ENCODE measurements around the gene ZNF786.
"Not testable (repeated sequence)": the region's sequence is repeated elsewhere in the genome, so short reads cannot be mapped to it uniquely, and the experiment has no call there.

ZNF786 gene, protein sequence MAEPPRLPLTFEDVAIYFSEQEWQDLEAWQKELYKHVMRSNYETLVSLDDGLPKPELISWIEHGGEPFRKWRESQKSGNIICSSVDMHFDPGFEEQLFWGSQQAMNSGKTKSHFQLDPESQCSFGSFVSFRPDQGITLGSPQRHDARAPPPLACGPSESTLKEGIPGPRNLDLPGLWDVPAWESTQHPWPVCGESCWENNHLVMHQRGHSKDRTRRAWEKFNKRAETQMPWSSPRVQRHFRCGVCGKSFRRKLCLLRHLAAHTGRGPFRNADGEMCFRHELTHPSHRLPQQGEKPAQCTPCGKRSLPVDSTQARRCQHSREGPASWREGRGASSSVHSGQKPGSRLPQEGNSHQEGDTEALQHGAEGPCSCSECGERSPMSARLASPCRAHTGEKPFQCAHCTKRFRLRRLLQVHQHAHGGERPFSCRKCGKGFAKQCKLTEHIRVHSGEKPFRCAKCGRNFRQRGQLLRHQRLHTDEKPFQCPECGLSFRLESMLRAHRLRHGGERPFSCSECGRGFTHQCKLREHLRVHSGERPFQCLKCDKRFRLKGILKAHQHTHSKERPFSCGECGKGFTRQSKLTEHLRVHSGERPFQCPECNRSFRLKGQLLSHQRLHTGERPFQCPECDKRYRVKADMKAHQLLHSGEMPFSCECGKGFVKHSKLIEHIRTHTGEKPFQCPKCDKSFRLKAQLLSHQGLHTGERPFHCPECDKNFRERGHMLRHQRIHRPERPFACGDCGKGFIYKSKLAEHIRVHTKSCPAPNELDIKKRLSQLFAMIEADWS

DNA sequence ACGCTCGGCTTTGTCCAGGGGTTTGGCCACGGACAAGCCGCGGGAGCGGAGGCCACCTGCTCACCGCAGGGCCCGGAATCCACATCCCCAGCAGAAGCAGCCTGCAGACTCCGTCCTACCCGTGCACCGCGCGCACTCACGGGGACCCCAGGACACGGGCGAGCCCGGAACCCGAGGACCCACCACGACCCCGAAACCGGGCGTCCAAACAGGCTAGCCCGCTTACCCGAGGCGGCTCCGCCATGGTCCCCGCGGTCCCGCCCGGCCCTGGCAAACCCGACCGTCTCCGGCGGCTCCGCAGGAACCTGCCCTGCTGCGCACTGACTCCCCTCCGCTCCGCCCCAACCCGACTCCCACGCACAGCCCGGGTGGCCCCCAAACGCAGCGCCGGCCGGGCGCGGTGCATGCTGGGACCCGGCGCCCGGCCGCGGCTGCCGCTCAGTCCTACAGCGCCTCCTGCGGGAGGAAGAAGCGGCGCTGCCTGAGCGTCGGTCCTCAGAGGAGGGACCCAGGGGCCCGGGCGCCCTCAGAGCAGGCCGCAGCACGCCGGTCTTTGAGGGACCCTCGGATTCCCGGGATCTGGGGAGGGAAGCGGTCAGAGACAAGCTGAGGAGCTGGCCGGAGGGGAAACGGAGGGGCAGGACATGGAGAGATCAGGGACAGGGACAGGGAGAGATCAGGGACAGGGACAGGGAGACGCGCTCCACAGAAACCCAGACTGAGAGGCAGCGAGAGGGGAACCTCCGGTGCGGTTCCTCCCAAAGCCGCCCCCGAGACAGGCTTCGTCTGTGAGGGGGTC lies at the start of gene ZNF786:
Gene ZNF786, minus strand, starts transcription at position 322 of the 799 bp plus-strand sequence. Its CDS starts 78 bp downstream, at position 244.
- peak; percentile 93 for DNase-seq

- DNase-seq, result no peak
Measured at GRCh38 chr7:149136118-149136517, 45.6 kb upstream of the ZNF786 start.

- no peak for DNase-seq
Measured at GRCh38 chr7:149133028-149133710, 42.7 kb upstream of the ZNF786 start.

- DNase-seq, result no peak
Measured at GRCh38 chr7:149130572-149131198, 40.2 kb upstream of the ZNF786 start.

- peak; percentile 63 for DNase-seq
Measured at GRCh38 chr7:149126662-149127266, 36.2 kb upstream of the ZNF786 start.

DNA sequence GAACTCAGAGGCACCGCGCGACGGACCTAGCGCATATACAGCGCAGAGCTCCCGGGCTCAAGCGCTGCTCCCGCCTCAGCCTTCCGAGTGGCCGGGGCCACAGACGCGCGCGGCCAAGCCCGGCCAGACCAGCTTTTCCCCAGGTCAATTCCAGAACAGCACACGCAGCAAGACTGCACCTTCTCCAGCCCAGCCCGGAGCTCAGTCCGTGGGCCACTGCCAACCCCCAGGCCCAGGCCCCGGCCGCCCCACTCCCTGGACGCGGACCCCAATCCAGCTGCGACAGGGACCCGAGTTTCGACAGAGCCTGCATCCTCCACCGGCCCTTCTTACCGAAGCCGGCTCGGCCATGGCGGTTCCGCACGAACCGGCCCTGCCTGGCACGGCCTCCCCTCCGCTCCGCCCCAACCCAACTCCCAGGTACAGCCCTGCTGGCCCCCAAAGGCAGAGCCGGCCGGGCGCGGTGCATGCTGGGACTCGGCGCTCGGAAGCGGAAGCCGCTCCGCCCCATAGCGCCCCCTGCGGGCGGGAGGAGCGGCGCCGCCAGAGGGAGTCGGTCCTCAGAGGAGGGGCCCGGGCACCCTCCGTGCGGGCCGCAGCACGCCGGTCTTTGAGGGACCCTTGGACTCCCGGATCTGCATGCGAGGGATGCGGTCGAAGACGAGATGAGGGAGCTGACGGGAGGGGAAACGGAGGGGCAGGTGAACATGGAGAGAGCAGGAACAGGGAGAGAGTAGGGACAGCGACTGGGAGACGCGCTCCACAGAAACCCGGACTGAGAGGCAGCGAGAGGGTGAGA lies 35.5 kb upstream of the ZNF786 start, which contains the start of gene ZNF425:
Gene ZNF425, minus strand, starts transcription at position 462 of the 799 bp plus-strand sequence. Its CDS starts 111 bp downstream, at position 351.
- DNase-seq, result peak; percentile 92

- DNase-seq, result peak; percentile 36
Measured at GRCh38 chr7:149125189-149125862, 34.8 kb upstream of the ZNF786 start.

DNA sequence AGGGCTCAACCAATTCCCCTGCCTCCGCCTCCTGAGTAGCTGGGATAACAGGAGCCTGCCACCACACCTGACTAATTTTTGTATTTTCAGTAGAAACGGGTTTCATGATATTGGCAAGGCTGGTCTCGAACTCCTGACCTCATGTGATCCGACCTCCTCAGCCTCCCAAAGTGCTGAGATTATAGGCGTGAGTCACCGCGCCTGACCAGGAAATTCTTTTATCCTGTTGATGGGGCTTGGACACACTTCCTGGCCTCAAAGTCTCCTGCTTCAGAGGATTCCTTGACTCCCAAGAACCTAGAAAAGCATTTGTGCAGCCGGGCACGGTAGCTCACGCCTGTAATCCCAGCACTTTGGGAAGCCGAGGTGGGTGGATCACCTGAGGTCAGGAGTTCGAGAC lies 19.5 kb upstream of the ZNF786 start:
- no peak for DNase-seq

DNA sequence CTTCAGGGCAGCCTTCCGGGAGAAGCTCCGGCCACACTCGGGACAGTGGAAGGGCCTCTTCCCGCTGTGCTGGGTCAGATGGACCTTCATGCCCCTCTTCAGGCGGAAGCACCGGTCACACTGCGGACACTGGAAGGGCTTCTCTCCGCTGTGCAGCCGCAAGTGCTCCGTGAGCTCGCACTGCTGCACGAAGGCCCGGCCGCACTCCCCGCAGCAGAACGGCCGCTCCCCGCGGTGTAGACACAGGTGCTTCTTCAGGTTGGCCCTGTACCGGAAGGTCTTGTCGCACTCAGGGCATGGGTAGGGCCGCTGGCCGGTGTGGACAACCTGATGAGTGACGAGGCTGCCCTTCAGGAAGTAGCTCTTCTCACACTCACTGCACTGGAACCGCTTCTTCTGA lies 14.2 kb upstream of the ZNF786 start:
- no peak for DNase-seq

DNA sequence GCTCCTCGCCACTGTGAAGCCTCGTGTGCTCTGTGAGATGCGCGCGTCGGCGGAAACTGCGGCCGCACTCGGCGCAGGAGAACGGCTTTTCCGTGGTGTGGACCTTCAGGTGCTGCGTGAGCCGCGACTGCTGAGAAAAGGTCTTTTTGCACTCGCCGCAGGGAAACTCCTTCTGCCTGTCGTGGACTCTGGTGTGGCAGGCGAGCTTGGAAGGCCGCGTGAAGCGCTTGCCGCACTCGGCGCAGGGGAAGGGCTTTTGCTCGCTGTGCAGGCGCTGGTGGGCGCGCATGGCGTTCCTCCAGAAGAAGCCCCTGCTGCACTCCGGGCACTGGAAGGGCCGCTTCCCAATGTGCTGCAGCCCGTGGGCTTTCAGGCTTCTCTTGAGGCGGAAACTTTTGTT lies 13.7 kb upstream of the ZNF786 start:
- no peak for DNase-seq

- DNase-seq, result no peak
Measured at GRCh38 chr7:149103424-149103823, 12.9 kb upstream of the ZNF786 start.

DNA sequence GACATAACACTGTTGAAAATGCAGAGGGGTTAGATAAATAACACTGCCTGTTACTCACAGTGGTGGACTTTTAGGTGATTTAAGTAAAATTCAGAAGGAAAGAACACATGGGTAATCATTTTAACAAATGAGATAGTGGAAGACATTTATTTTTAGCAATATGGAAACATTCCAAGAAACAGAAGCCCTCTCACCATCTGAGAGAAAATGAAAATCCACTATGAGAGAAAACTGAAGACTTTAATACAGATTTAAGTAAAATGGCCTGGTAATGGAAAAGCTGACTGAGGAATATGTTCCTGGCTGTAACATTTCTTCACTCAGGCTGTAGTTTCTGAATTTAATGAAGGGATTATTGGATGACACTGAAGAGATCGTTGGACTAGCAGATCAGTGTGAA lies 12.1 kb upstream of the ZNF786 start:
- no peak for DNase-seq

DNA sequence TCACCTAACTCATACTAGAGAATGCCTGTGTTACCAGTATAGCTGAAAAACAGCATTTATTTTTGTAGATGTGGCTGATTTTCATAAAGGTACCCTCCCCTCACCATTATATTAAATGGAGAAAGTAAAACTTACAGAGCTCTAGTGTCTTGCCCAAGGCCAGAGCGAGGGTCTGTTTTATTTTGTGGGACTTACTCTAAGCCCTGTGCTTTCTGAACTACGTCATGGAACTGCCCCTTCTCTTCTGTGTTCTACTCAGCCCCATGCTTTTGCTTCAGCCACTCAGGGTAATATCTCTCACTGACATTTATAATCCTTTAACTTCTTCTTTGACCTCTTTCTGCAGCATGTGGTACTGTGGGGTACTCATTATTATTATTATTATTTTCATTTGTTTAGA lies 10.3 kb upstream of the ZNF786 start:
- no peak for DNase-seq

GRCh38 chr7:149099058-149099457 lies 8.5 kb upstream of the ZNF786 start:
- DNase-seq, result no peak

- no peak for DNase-seq
Measured at GRCh38 chr7:149097088-149097487, 6.6 kb upstream of the ZNF786 start.

DNA sequence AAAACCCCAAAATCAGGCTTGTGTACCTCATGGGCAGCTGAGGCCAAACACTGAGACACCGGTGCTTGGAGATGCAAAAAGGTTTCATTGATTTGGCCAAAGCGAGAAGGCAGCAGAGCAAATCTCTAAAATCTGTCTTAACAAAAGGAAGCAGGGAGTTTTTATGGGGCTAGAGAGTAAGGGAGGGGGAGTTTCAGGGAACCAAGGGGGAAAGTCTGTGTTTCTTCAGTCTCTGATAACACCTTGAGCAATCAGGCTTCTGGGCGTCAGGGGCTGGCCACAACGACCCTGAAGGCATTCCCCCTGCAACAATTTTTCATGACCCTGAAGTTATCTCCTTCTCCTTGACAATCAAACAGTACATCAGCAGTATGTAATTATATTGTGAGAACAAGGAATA lies 2.7 kb upstream of the ZNF786 start:
- no peak for DNase-seq

DNA sequence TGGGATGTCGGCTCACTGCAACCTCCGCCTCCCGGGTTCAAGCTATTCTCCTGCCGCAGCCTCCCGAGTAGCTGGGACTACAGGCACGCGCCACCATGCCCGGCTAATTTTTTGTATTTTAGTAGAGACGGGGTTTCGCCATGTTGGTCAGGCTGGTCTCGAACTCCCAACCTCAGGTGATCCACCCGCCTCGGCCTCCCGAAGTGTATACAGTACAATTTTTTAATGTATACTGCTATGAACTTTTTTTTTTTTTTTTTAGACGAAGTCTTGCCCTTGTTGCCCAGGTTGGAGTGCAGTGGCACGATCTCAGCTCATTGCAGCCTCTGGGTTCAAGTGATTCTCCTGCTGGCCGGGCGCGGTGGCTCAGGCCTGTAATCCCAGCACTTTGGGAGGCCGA lies 1.7 kb upstream of the ZNF786 start:
- not testable (repeated sequence) for DNase-seq

GRCh38 chr7:149087376-149087775 lies 3.1 kb downstream of the ZNF786 start:
- no peak for DNase-seq

- DNase-seq, result no peak
Measured at GRCh38 chr7:149085866-149086265, 4.7 kb downstream of the ZNF786 start.

GRCh38 chr7:149084407-149084806 lies 6.1 kb downstream of the ZNF786 start:
- no peak for DNase-seq

Data from NCI-H146 (cell line).